HG03439 (cell line): ENCODE results near the gene CDK2.
"Not testable (repeated sequence)": the region's sequence is repeated elsewhere in the genome, so short reads cannot be mapped to it uniquely, and the experiment has no call there.

Experiments
- ATAC-seq: cut with Tn5 transposase; IDR thresholded peaks from one replicate; pipeline ENCODE4 v1.9.1; 2021; ENCODE audit warnings: mild to moderate bottlenecking, moderate library complexity; ENCODE audit not compliant: unreplicated experiment

The CDK2 gene

GRCh38 chr12:55966408-55967281, at the start of gene CDK2:
Gene CDK2, plus strand, starts transcription at chr12:55966830. Its CDS starts 179 bp downstream, at chr12:55967009.
- ATAC-seq = peak; percentile 93

GRCh38 chr12:55919032-55919431, 47.6 kb upstream of the CDK2 start:
- not testable (repeated sequence) for ATAC-seq

GRCh38 chr12:55922126-55922525, 44.5 kb upstream of the CDK2 start:
- no peak for ATAC-seq

GRCh38 chr12:55923648-55924047, 43.0 kb upstream of the CDK2 start:
- ATAC-seq = not testable (repeated sequence)

GRCh38 chr12:55925371-55925770, 41.3 kb upstream of the CDK2 start:
- no peak for ATAC-seq

- peak; percentile 3 for ATAC-seq
These were observed 40.5 kb upstream of the CDK2 start for GRCh38 chr12:55925870-55926737.

GRCh38 chr12:55926738-55927587, 39.7 kb upstream of the CDK2 start:
- ATAC-seq = peak; percentile 50

- peak; percentile 44 for ATAC-seq
These were observed 38.8 kb upstream of the CDK2 start, which contains the start of gene PYM1 for GRCh38 chr12:55927588-55928502. Gene PYM1, minus strand, starts transcription at chr12:55927894. Its CDS starts 133 bp downstream, at chr12:55927761.

- ATAC-seq = no peak
These were observed 37.3 kb upstream of the CDK2 start for GRCh38 chr12:55929306-55929791.

GRCh38 chr12:55930771-55931316, 35.8 kb upstream of the CDK2 start, which contains the start of gene DGKA:
Gene DGKA, plus strand, starts transcription at chr12:55931162. Its CDS starts 5,342 bp downstream, at chr12:55936504.
- ATAC-seq = no peak

GRCh38 chr12:55931317-55931779, 35.3 kb upstream of the CDK2 start:
- no peak for ATAC-seq

GRCh38 chr12:55931780-55932550, 34.7 kb upstream of the CDK2 start:
- no peak for ATAC-seq

- no peak for ATAC-seq
These were observed 34.1 kb upstream of the CDK2 start for GRCh38 chr12:55932551-55932910.

- ATAC-seq = no peak
These were observed 33.3 kb upstream of the CDK2 start for GRCh38 chr12:55933169-55933798.

GRCh38 chr12:55933799-55934742, 32.6 kb upstream of the CDK2 start:
- no peak for ATAC-seq

- no peak for ATAC-seq
These were observed 31.9 kb upstream of the CDK2 start for GRCh38 chr12:55934773-55935172.

- ATAC-seq = no peak
These were observed 30.9 kb upstream of the CDK2 start for GRCh38 chr12:55935738-55936151.
